Measurements from ENCODE around the gene INSRR. TPM values are rescaled to one million over a fixed set of nuclear protein-coding genes. Genes with fewer than 3 reads are reported as not detected.

The INSRR gene
- total and polyA plus RNA-seq, 9 of the 15 experiments (the other 6 are each of a cell fraction or from before 2014, with no cell fraction given) = 0.03 to 0.18 (median 0.06) TPM; not detected in 3

DNA sequence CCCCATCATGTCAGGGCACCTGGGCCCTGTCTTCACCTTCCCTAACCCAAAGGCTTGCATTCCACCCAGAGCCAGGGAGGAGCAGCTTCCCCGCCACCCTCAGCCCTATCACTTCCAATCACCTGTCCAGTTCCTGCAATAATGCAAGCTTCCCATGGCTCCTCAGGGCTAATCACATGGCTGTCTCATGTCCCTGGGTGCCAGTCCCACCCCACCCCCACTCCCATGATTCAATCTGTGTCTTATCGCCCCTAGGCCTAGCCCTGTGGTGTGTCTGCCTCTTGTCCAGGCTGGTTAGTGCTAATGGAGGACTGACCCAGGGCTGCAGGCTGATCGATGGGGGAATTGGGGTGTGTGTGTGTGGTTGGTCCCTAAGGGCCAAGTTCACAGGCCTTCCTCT lies 23.6 kb upstream of the INSRR start (continued):
- TF ChIP-seq HMBOX1 (IDR thresholded peaks at IDR 0.05) = 0 out of 2 replicates have a peak, but pooled peaks have one; percentile 47

GRCh38 chr1:156881663-156882062 lies 22.7 kb upstream of the INSRR start:
- ChIA-PET POLR2A (interaction anchor here (0.6 to 1.4 kb wide), 3 partner anchors 12 to 46 kb away, joined by 3 to 4 read pairs (median 4); partner anchors contain the start of gene INSRR), CTCF (ENCODE audit: low intra/inter-chr PET ratio) (no interaction called here)
- Histone ChIP-seq H3K27ac (ENCODE audit: extremely low read depth, low read depth, low read length) (no peak overlapping the region), H3K36me3 (ENCODE audit: control insufficient read depth, insufficient read depth, low read length) (no peaks in the 10 kb centered on the region; the same call in 2 of the 3 replicates), H3K27me3 (ENCODE audit: control insufficient read depth in 2 of 2, insufficient read depth in 2 of 2, low read length in 2 of 2) (no peaks in the 10 kb centered on the region), H3K9me3 (replicated peaks; ENCODE audit: control insufficient read depth, insufficient read depth, low read depth, low read length) (no peaks in the 10 kb centered on the region), H3K9ac (ENCODE audit: insufficient read depth in 1 of 2, low read depth in 2 of 2, low read length in 2 of 2) (no peak overlapping the region), H3K79me2 (ENCODE audit: control insufficient read depth, insufficient read depth, low read length) (no peaks in the 10 kb centered on the region), H3K4me3 (no peak overlapping the region), H2AFZ (ENCODE audit: low read depth, low read length) (no peak overlapping the region), H3K9me1 (ENCODE audit: control insufficient read depth, insufficient read depth, low read length) (no peaks in the 10 kb centered on the region), H4K20me1 (replicated peaks; ENCODE audit: control insufficient read depth, insufficient read depth, low read length) (no peaks in the 10 kb centered on the region), H3K4me1 (replicated peaks in 1 of 2; ENCODE audit: control insufficient read depth in 2 of 2, insufficient read depth in 2 of 2, low read length in 2 of 2) (peaks cover 14 to 19% of the 10 kb centered on the region in 2 experiments; a peak in 4 of 5 replicates), H3K4me2 (ENCODE audit: insufficient read depth, low read length) (no peak overlapping the region)
- 69% methylated on average over 4 of the region's 4 CpGs for WGBS (ENCODE audit: insufficient coverage, low coverage, missing lambda C conversion rate)
- no peak for ATAC-seq
- no peak for DNase-seq (ENCODE audit: extremely low read depth in 1 of 4, low spot score in 3 of 4)
- intact Hi-C loops (cut with micrococcal nuclease) = no loop called here
- FAIRE-seq = no peak
- in situ Hi-C loops (cut with MboI) = no loop called here
- BruUV-seq (replicated peaks) = no TSS peak
- no peak for TF ChIP-seq IRF1 (CRISPR knock-in tag; IDR thresholded peaks at IDR 0.05; ENCODE audit: borderline replicate concordance)
- TF ChIP-seq, protein P1, sequence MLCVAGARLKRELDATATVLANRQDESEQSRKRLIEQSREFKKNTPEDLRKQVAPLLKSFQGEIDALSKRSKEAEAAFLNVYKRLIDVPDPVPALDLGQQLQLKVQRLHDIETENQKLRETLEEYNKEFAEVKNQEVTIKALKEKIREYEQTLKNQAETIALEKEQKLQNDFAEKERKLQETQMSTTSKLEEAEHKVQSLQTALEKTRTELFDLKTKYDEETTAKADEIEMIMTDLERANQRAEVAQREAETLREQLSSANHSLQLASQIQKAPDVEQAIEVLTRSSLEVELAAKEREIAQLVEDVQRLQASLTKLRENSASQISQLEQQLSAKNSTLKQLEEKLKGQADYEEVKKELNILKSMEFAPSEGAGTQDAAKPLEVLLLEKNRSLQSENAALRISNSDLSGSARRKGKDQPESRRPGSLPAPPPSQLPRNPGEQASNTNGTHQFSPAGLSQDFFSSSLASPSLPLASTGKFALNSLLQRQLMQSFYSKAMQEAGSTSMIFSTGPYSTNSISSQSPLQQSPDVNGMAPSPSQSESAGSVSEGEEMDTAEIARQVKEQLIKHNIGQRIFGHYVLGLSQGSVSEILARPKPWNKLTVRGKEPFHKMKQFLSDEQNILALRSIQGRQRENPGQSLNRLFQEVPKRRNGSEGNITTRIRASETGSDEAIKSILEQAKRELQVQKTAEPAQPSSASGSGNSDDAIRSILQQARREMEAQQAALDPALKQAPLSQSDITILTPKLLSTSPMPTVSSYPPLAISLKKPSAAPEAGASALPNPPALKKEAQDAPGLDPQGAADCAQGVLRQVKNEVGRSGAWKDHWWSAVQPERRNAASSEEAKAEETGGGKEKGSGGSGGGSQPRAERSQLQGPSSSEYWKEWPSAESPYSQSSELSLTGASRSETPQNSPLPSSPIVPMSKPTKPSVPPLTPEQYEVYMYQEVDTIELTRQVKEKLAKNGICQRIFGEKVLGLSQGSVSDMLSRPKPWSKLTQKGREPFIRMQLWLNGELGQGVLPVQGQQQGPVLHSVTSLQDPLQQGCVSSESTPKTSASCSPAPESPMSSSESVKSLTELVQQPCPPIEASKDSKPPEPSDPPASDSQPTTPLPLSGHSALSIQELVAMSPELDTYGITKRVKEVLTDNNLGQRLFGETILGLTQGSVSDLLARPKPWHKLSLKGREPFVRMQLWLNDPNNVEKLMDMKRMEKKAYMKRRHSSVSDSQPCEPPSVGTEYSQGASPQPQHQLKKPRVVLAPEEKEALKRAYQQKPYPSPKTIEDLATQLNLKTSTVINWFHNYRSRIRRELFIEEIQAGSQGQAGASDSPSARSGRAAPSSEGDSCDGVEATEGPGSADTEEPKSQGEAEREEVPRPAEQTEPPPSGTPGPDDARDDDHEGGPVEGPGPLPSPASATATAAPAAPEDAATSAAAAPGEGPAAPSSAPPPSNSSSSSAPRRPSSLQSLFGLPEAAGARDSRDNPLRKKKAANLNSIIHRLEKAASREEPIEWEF (CRISPR knock-in tag; IDR thresholded peaks at IDR 0.05) = no peak
- TF ChIP-seq ZNF586 (CRISPR knock-in tag; conservative IDR thresholded peaks at IDR 0.05) = no peak
- TF ChIP-seq BRCA1 (IDR thresholded peaks at IDR 0.05) = no peak
- TF ChIP-seq BRCA1 (CRISPR knock-in tag; IDR thresholded peaks at IDR 0.05) = no peak
- TF ChIP-seq CC2D1A (IDR thresholded peaks at IDR 0.05) = no peak
- TF ChIP-seq ZBED1 (IDR thresholded peaks at IDR 0.05) = no peak
- no peak for TF ChIP-seq FOXP1 (CRISPR knock-in tag; IDR thresholded peaks at IDR 0.05)
- TF ChIP-seq, protein P2, sequence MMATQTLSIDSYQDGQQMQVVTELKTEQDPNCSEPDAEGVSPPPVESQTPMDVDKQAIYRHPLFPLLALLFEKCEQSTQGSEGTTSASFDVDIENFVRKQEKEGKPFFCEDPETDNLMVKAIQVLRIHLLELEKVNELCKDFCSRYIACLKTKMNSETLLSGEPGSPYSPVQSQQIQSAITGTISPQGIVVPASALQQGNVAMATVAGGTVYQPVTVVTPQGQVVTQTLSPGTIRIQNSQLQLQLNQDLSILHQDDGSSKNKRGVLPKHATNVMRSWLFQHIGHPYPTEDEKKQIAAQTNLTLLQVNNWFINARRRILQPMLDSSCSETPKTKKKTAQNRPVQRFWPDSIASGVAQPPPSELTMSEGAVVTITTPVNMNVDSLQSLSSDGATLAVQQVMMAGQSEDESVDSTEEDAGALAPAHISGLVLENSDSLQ (IDR thresholded peaks at IDR 0.05) = no peak
- no peak for TF ChIP-seq ZBTB8A (IDR thresholded peaks at IDR 0.05; ENCODE audit: partially characterized antibody)
- TF ChIP-seq RBM15 (IDR thresholded peaks at IDR 0.05; ENCODE audit: insufficient read depth, low read length) = no peak
- no peak for TF ChIP-seq FOXK1 (CRISPR knock-in tag; IDR thresholded peaks at IDR 0.05; ENCODE audit: borderline replicate concordance)
- TF ChIP-seq ZFP30 (CRISPR knock-in tag; IDR thresholded peaks at IDR 0.05; ENCODE audit: borderline replicate concordance) = no peak

All from K562 (cell line).